ENCODE results near the gene REEP1.

Gene REEP1

GRCh38 chr2:86274918-86275275 lies 62.5 kb downstream of the REEP1 start:
- H3K9ac ChIP-seq (ENCODE audit: low read length), result no peak overlapping the region
- H3F3A ChIP-seq (ENCODE audit: insufficient read depth, low read length), result no peaks in the 10 kb centered on the region
- H3K36me3 ChIP-seq (ENCODE audit: insufficient read depth, low read length), result no peaks in the 10 kb centered on the region; the same call in 1 of the 2 replicates
- H3K9me3 ChIP-seq (ENCODE audit: low read length), result peaks cover 6% of the 10 kb centered on the region; the same call in 1 of the 2 replicates
- no peaks in the 10 kb centered on the region; the same call in 1 of the 2 replicates for H3K27me3 ChIP-seq (ENCODE audit: insufficient read depth, low read length)
- no peak overlapping the region for H3K4me3 ChIP-seq (ENCODE audit: low read depth, low read length, poor library complexity, severe bottlenecking)
- H4K20me1 ChIP-seq (ENCODE audit: insufficient read depth, low read length), result no peaks in the 10 kb centered on the region
- H3K4me2 ChIP-seq (ENCODE audit: low read length), result no peak overlapping the region
- H3K79me2 ChIP-seq (ENCODE audit: insufficient read depth, low read length), result no peaks in the 10 kb centered on the region
- H3K4me1 ChIP-seq (ENCODE audit: insufficient read depth, low read length, severe bottlenecking), result no peaks in the 10 kb centered on the region
- H3K9me2 ChIP-seq (ENCODE audit: low read depth, low read length), result no peaks in the 10 kb centered on the region
- H2AFZ ChIP-seq (ENCODE audit: low read length), result no peak overlapping the region
- TF ChIP-seq EZH2 (IDR thresholded peaks at IDR 0.05; ENCODE audit: borderline replicate concordance, low read length) (no peak), CTCF (IDR thresholded peaks at IDR 0.05; ENCODE audit: low read length) (no peak)
- no peak overlapping the region for H3K27ac ChIP-seq (ENCODE audit: low read depth, low read length, poor library complexity, severe bottlenecking)

GRCh38 chr2:86274265-86274917 lies 63.0 kb downstream of the REEP1 start:
- peaks cover 6% of the 10 kb centered on the region; the same call in 1 of the 2 replicates for H3K9me3 ChIP-seq (ENCODE audit: low read length)
- TF ChIP-seq CTCF (IDR thresholded peaks at IDR 0.05; ENCODE audit: low read length) (no peak), EZH2 (IDR thresholded peaks at IDR 0.05; ENCODE audit: borderline replicate concordance, low read length) (no peak)
- no peak overlapping the region for H3K4me3 ChIP-seq (ENCODE audit: low read depth, low read length, poor library complexity, severe bottlenecking)
- no peaks in the 10 kb centered on the region; the same call in 1 of the 2 replicates for H3K36me3 ChIP-seq (ENCODE audit: insufficient read depth, low read length)
- H3K79me2 ChIP-seq (ENCODE audit: insufficient read depth, low read length), result no peaks in the 10 kb centered on the region
- H3K27ac ChIP-seq (ENCODE audit: low read depth, low read length, poor library complexity, severe bottlenecking), result no peak overlapping the region
- no peaks in the 10 kb centered on the region; the same call in 1 of the 2 replicates for H3K27me3 ChIP-seq (ENCODE audit: insufficient read depth, low read length)
- H3K4me2 ChIP-seq (ENCODE audit: low read length), result no peak overlapping the region
- H2AFZ ChIP-seq (ENCODE audit: low read length), result no peak overlapping the region
- no peaks in the 10 kb centered on the region for H4K20me1 ChIP-seq (ENCODE audit: insufficient read depth, low read length)
- no peaks in the 10 kb centered on the region for H3K4me1 ChIP-seq (ENCODE audit: insufficient read depth, low read length, severe bottlenecking)
- no peak overlapping the region for H3K9ac ChIP-seq (ENCODE audit: low read length)
- no peaks in the 10 kb centered on the region for H3K9me2 ChIP-seq (ENCODE audit: low read depth, low read length)
- H3F3A ChIP-seq (ENCODE audit: insufficient read depth, low read length), result no peaks in the 10 kb centered on the region

- H3K27ac ChIP-seq (ENCODE audit: low read depth, low read length, poor library complexity, severe bottlenecking), result no peak overlapping the region
- H2AFZ ChIP-seq (ENCODE audit: low read length), result no peak overlapping the region
- H3K36me3 ChIP-seq (ENCODE audit: insufficient read depth, low read length), result no peaks in the 10 kb centered on the region; the same call in 1 of the 2 replicates
- no peaks in the 10 kb centered on the region for H3K4me1 ChIP-seq (ENCODE audit: insufficient read depth, low read length, severe bottlenecking)
- no peak overlapping the region for H3K4me3 ChIP-seq (ENCODE audit: low read depth, low read length, poor library complexity, severe bottlenecking)
- H3K9me3 ChIP-seq (ENCODE audit: low read length), result peaks cover 6% of the 10 kb centered on the region; the same call in 1 of the 2 replicates
- no peak overlapping the region for H3K4me2 ChIP-seq (ENCODE audit: low read length)
- H3F3A ChIP-seq (ENCODE audit: insufficient read depth, low read length), result no peaks in the 10 kb centered on the region
- H3K79me2 ChIP-seq (ENCODE audit: insufficient read depth, low read length), result no peaks in the 10 kb centered on the region
- H3K27me3 ChIP-seq (ENCODE audit: insufficient read depth, low read length), result no peaks in the 10 kb centered on the region; the same call in 1 of the 2 replicates
- H4K20me1 ChIP-seq (ENCODE audit: insufficient read depth, low read length), result no peaks in the 10 kb centered on the region
- H3K9me2 ChIP-seq (ENCODE audit: low read depth, low read length), result no peaks in the 10 kb centered on the region
- no peak overlapping the region for H3K9ac ChIP-seq (ENCODE audit: low read length)
- no peak for TF ChIP-seq EZH2 (IDR thresholded peaks at IDR 0.05; ENCODE audit: borderline replicate concordance, low read length)
- TF ChIP-seq CTCF (IDR thresholded peaks at IDR 0.05; ENCODE audit: low read length), result no peak
Measured at GRCh38 chr2:86272111-86272510, 65.3 kb downstream of the REEP1 start.
